HAP-1 (cell line): ENCODE measurements around the gene PRDM16.

Experiments used
- DNase-seq, 2 experiments: peaks; one replicate each; pipeline ENCODE4 v3.0.0-alpha.2; 2016 to 2020; ENCODE audit warnings: low spot score in 2 of 2
- H3K27me3 ChIP-seq: fragments of 250-450 bp; sonication (Bioruptor Pico); 2 replicates; pipeline ENCODE4 v1.5.1; 2020; ENCODE audit warnings: low read depth, mild to moderate bottlenecking, moderate library complexity
- H3K36me3 ChIP-seq: fragments of 250-450 bp; sonication (Bioruptor Pico); replicated peaks from 2 replicates; pipeline ENCODE4 v1.5.1; 2020; ENCODE audit warnings: mild to moderate bottlenecking
- H3K4me1 ChIP-seq: fragments of 250-450 bp; sonication (Bioruptor Pico); 2 replicates; pipeline ENCODE4 v1.5.1; 2020; ENCODE audit warnings: mild to moderate bottlenecking
- H3K4me3 ChIP-seq: fragments of 250-450 bp; sonication (Bioruptor Pico); 2 replicates; pipeline ENCODE4 v1.5.1; 2020; ENCODE audit warnings: mild to moderate bottlenecking, moderate library complexity
- H3K9me3 ChIP-seq: fragments of 250-450 bp; sonication (Bioruptor Pico); 2 replicates; pipeline ENCODE4 v1.5.1; 2020; ENCODE audit warnings: mild to moderate bottlenecking, moderate library complexity
- in situ Hi-C: fragments of 300-500 bp; cut with MboI; formaldehyde crosslinking; loops from 3 replicates; pipeline ENCODE4 v1.14.3; 2020; ENCODE audit warnings: low sequenced_read_pairs, inconsistent platforms, mixed read lengths

The PRDM16 gene

GRCh38 chr1:3306583-3307291 is 237.7 kb downstream of the PRDM16 start:
- Histone ChIP-seq H3K27me3 (no peaks in the 10 kb centered on the region; the same call in 1 of the 2 replicates), H3K4me1 (no peaks in the 10 kb centered on the region), H3K36me3 (no peaks in the 10 kb centered on the region), H3K4me3 (no peak overlapping the region), H3K9me3 (no peaks in the 10 kb centered on the region)
- in situ Hi-C loops, result no loop called here
- DNase-seq, result no peak

- in situ Hi-C loops, result no loop called here
These were observed 238.4 kb downstream of the PRDM16 start for GRCh38 chr1:3307359-3307758.

GRCh38 chr1:3308053-3308452 is 239.1 kb downstream of the PRDM16 start:
- H3K4me1 ChIP-seq, result no peaks in the 10 kb centered on the region
- in situ Hi-C loops, result no loop called here
- H3K36me3 ChIP-seq, result no peaks in the 10 kb centered on the region

More at GRCh38 chr1:3307359-3307758, 238.4 kb downstream of the PRDM16 start:
- Histone ChIP-seq H3K9me3 (no peaks in the 10 kb centered on the region), H3K4me1 (no peaks in the 10 kb centered on the region), H3K27me3 (no peaks in the 10 kb centered on the region; the same call in 1 of the 2 replicates), H3K36me3 (no peaks in the 10 kb centered on the region), H3K4me3 (no peak overlapping the region)
- no peak for DNase-seq

GRCh38 chr1:3310718-3311400 is 241.9 kb downstream of the PRDM16 start:
- DNase-seq, result no peak
- no peak overlapping the region for H3K4me3 ChIP-seq
- in situ Hi-C loops, result no loop called here

More at GRCh38 chr1:3308053-3308452, 239.1 kb downstream of the PRDM16 start:
- Histone ChIP-seq H3K4me3 (no peak overlapping the region), H3K9me3 (no peaks in the 10 kb centered on the region), H3K27me3 (no peaks in the 10 kb centered on the region; the same call in 1 of the 2 replicates)
- DNase-seq, result no peak

GRCh38 chr1:3311711-3312110 is 242.7 kb downstream of the PRDM16 start:
- DNase-seq, result no peak
- Histone ChIP-seq H3K36me3 (no peaks in the 10 kb centered on the region), H3K4me1 (no peaks in the 10 kb centered on the region), H3K9me3 (no peaks in the 10 kb centered on the region), H3K4me3 (no peak overlapping the region), H3K27me3 (no peaks in the 10 kb centered on the region; the same call in 1 of the 2 replicates)
- in situ Hi-C loops, result no loop called here

More at GRCh38 chr1:3310718-3311400, 241.9 kb downstream of the PRDM16 start:
- H3K4me1 ChIP-seq, result no peaks in the 10 kb centered on the region
- no peaks in the 10 kb centered on the region for H3K36me3 ChIP-seq
- no peaks in the 10 kb centered on the region for H3K9me3 ChIP-seq
- H3K27me3 ChIP-seq, result no peaks in the 10 kb centered on the region; the same call in 1 of the 2 replicates

GRCh38 chr1:3312310-3312897 is 243.4 kb downstream of the PRDM16 start:
- in situ Hi-C loops, result no loop called here
- no peak overlapping the region for H3K4me3 ChIP-seq
- H3K27me3 ChIP-seq, result no peaks in the 10 kb centered on the region; the same call in 1 of the 2 replicates
- no peaks in the 10 kb centered on the region for H3K36me3 ChIP-seq
- DNase-seq, result no peak
- H3K4me1 ChIP-seq, result no peaks in the 10 kb centered on the region
- H3K9me3 ChIP-seq, result no peaks in the 10 kb centered on the region

GRCh38 chr1:3312898-3313575 is 244.0 kb downstream of the PRDM16 start:
- DNase-seq, result peak in 1 of 2 experiments; percentile 48

GRCh38 chr1:3313576-3313950 is 244.6 kb downstream of the PRDM16 start:
- no peak for DNase-seq
- Histone ChIP-seq H3K27me3 (no peaks in the 10 kb centered on the region), H3K4me1 (no peaks in the 10 kb centered on the region), H3K4me3 (no peak overlapping the region), H3K36me3 (no peaks in the 10 kb centered on the region), H3K9me3 (no peaks in the 10 kb centered on the region)
- in situ Hi-C loops, result no loop called here

More at GRCh38 chr1:3312898-3313575, 244.0 kb downstream of the PRDM16 start:
- Histone ChIP-seq H3K27me3 (no peaks in the 10 kb centered on the region), H3K9me3 (no peaks in the 10 kb centered on the region), H3K4me3 (no peak overlapping the region), H3K36me3 (no peaks in the 10 kb centered on the region), H3K4me1 (no peaks in the 10 kb centered on the region)
- in situ Hi-C loops, result no loop called here

GRCh38 chr1:3314491-3315381 is 245.7 kb downstream of the PRDM16 start:
- Histone ChIP-seq H3K9me3 (no peaks in the 10 kb centered on the region), H3K27me3 (no peaks in the 10 kb centered on the region), H3K4me3 (no peak overlapping the region), H3K36me3 (no peaks in the 10 kb centered on the region), H3K4me1 (no peaks in the 10 kb centered on the region)
- in situ Hi-C loops, result no loop called here
- DNase-seq, result no peak

GRCh38 chr1:3315399-3316339 is 246.7 kb downstream of the PRDM16 start:
- Histone ChIP-seq H3K4me1 (no peaks in the 10 kb centered on the region), H3K4me3 (no peak overlapping the region), H3K36me3 (no peaks in the 10 kb centered on the region), H3K9me3 (no peaks in the 10 kb centered on the region), H3K27me3 (no peaks in the 10 kb centered on the region)
- in situ Hi-C loops, result no loop called here
- DNase-seq, result no peak

- no peaks in the 10 kb centered on the region for H3K27me3 ChIP-seq
- in situ Hi-C loops, result no loop called here
- H3K4me3 ChIP-seq, result no peak overlapping the region
- no peak for DNase-seq
- no peaks in the 10 kb centered on the region for H3K4me1 ChIP-seq
- no peaks in the 10 kb centered on the region for H3K9me3 ChIP-seq
- H3K36me3 ChIP-seq, result no peaks in the 10 kb centered on the region
These were observed 247.4 kb downstream of the PRDM16 start for GRCh38 chr1:3316340-3316943.

GRCh38 chr1:3317456-3317855 is 248.5 kb downstream of the PRDM16 start:
- no peaks in the 10 kb centered on the region for H3K27me3 ChIP-seq
- no peaks in the 10 kb centered on the region for H3K36me3 ChIP-seq
- H3K4me3 ChIP-seq, result no peak overlapping the region
- H3K4me1 ChIP-seq, result peaks cover 3% of the 10 kb centered on the region; the same call in 1 of the 2 replicates
- DNase-seq, result no peak
- in situ Hi-C loops, result no loop called here
- H3K9me3 ChIP-seq, result no peaks in the 10 kb centered on the region
